ENCODE measurements around the gene PODXL.
A peak's percentile ranks its signal among the peaks of the same experiment; 100 is the strongest.

DNA sequence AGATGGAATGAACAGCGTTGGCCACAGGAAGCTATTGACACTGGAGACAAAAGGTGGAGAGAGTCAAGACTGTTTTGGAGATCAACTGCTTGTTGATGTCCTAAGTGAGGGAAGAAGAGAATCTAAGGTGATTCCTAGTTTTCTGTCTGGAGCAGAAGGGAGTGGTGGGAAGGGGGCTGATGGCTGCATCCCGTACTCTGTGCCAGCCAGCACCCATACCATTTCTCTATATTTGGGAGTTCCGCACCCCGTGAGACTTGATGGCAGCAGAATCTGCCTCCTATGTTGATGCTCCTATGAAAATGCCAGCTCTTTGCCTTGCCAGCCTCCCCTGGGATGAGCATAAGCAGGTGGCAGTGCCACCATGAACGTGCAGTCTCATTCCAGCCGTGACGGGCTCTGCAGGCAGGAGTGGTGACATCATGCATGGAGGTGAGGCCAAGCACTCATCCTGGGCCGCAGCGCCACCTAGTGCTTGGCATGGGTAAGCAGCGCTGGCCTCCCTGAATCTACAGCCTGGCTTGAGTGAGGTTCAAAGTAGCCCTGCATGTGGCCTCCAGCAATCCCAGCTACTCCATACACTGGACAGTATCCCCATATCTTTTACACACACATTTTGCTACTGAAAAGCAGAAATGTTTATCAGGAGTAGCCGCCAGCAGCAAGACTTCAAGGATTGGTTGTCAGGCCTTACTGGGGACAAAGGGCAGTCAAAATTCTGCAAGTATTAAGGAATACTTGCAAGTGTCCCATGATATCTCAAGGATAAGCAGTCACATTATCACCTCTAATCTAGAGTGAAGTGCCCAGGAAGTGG lies 43.0 kb downstream of the PODXL start:
- TF ChIP-seq CTCF (conservative IDR thresholded peaks at IDR 0.05; ENCODE audit: low read depth in 2 of 2) (peak; percentile 92 to 99), JUNB (IDR thresholded peaks at IDR 0.05; ENCODE audit: unreplicated experiment) (no peak), REST (IDR thresholded peaks at IDR 0.05; ENCODE audit: unreplicated experiment) (no peak), POLR2AphosphoS5 (IDR thresholded peaks at IDR 0.05; ENCODE audit: low read depth) (no peak), EZH2 (IDR thresholded peaks at IDR 0.05; ENCODE audit: low read depth, unreplicated experiment) (no peak), CREB1 (CRISPR knock-in tag; IDR thresholded peaks at IDR 0.05; ENCODE audit: low read depth) (peak; percentile 81), EZH2phosphoT487 (IDR thresholded peaks at IDR 0.05; ENCODE audit: unreplicated experiment) (no peak), NANOG (IDR thresholded peaks at IDR 0.05; ENCODE audit: borderline replicate concordance) (no peak), ZNF462 (CRISPR knock-in tag; IDR thresholded peaks at IDR 0.05) (no peak), ZNF114 (CRISPR knock-in tag; IDR thresholded peaks at IDR 0.05) (no peak), ZNF331 (CRISPR knock-in tag; IDR thresholded peaks at IDR 0.05; ENCODE audit: low read depth) (no peak)
- TF ChIP-seq, protein P1, sequence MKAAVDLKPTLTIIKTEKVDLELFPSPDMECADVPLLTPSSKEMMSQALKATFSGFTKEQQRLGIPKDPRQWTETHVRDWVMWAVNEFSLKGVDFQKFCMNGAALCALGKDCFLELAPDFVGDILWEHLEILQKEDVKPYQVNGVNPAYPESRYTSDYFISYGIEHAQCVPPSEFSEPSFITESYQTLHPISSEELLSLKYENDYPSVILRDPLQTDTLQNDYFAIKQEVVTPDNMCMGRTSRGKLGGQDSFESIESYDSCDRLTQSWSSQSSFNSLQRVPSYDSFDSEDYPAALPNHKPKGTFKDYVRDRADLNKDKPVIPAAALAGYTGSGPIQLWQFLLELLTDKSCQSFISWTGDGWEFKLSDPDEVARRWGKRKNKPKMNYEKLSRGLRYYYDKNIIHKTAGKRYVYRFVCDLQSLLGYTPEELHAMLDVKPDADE (IDR thresholded peaks at IDR 0.05): no peak
